BJ (cell line): Measurements from ENCODE around the gene ZBTB12. TPM values are rescaled to one million over a fixed set of nuclear protein-coding genes. Genes with fewer than 3 reads are reported as not detected.

Experiments
- CTCF ChIA-PET: fragments of 350-600 bp; formaldehyde crosslinking; extraction: SDS; loops from one replicate; lab custom pipeline; 2021; ENCODE audit warnings: antibody characterized with exemption, inconsistent platforms; lab: Yijun Ruan, JAX
- POLR2A ChIA-PET: fragments of 300-600 bp; sonication (Branson Sonifier 250); formaldehyde crosslinking; extraction: SDS; loops from one replicate; lab custom pipeline; 2021; ENCODE audit warnings: antibody characterized with exemption; lab: Charles Lee
- DNase-seq: peaks from one replicate; pipeline ENCODE4 v3.0.0-alpha.2; 2011; ENCODE audit warnings: low read depth
- H3K27me3 ChIP-seq: 2 replicates; pipeline ENCODE4 v1.6.0; 2011; ENCODE audit warnings: low read length; ENCODE audit not compliant: control insufficient read depth, insufficient read depth
- H3K36me3 ChIP-seq: 2 replicates; pipeline ENCODE4 v1.5.1; 2011; ENCODE audit warnings: low read length; ENCODE audit not compliant: control insufficient read depth, insufficient read depth
- H3K4me3 ChIP-seq: 2 replicates; pipeline ENCODE4 v1.5.1; 2011; ENCODE audit warnings: low read depth, mild to moderate bottlenecking, control low read depth, low read length
- CTCF ChIP-seq: IDR thresholded peaks from 2 replicates; pipeline ENCODE4 v1.5.1; 2011; ENCODE audit warnings: low read depth, mild to moderate bottlenecking, control low read depth, inconsistent platforms, low read length, moderate library complexity; ENCODE audit not compliant: insufficient read depth
- polyA plus RNA-seq: library from polyadenylated mRNA; depleted of rRNA; stranded (reverse); fragments of >200 nt; gene quantifications from 2 replicates; pipeline ENCODE4 v1.2.3, GENCODE V29; 2011

The ZBTB12 gene
- polyA plus RNA-seq, 1 experiment, result 2.6 TPM

- Histone ChIP-seq H3K36me3 (peaks cover 9% of the 10 kb centered on the region), H3K27me3 (no peaks in the 10 kb centered on the region), H3K4me3 (peak within 1 kb of the TSS; percentile 82)
- DNase-seq, result peak; percentile 99
- CTCF ChIA-PET, result interaction anchor here (0.8 to 1.9 kb wide), 4 partner anchors 87 to 196 kb away, joined by 3 to 6 read pairs (median 3); no protein-coding TSS in a partner anchor
- POLR2A ChIA-PET, result interaction anchor here (0.5 to 1.0 kb wide), 4 partner anchors 13 to 328 kb away, joined by 3 to 4 read pairs (median 3); partner anchors contain the start of gene GPANK1
- no peak for TF ChIP-seq CTCF
These were observed 39.3 kb downstream of the ZBTB12 start, which contains the start of gene NEU1 for GRCh38 chr6:31862344-31863235. Gene NEU1, minus strand, starts transcription at chr6:31862821. Its CDS starts 45 bp downstream, at chr6:31862776.

DNA sequence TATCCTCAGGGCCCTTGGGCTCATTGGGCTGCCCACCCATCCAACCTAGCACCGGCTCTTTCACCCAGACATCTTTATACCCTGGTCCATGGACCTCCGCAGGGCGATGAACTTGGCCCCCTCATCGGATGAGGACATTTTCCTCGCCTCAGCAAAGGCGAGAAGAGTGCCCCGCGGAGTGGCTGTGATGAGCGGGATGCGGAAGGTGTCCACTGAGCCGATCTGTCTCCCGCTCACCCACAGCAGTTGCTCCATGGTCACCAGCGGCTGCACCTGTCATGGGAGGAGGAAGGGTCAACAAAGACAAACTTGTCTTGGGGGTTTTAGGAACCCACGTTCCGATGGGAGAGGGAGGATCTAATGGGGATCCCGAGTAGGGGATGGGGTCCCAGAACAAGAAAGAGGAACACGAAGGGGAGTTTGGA, 40.0 kb downstream of the ZBTB12 start:
- Histone ChIP-seq H3K36me3 (peaks cover 9% of the 10 kb centered on the region), H3K27me3 (no peaks in the 10 kb centered on the region), H3K4me3 (peak overlapping the region; percentile 82)
- DNase-seq, result no peak
- TF ChIP-seq CTCF, result no peak
- POLR2A ChIA-PET, result no interaction called here
- CTCF ChIA-PET, result no interaction called here

DNA sequence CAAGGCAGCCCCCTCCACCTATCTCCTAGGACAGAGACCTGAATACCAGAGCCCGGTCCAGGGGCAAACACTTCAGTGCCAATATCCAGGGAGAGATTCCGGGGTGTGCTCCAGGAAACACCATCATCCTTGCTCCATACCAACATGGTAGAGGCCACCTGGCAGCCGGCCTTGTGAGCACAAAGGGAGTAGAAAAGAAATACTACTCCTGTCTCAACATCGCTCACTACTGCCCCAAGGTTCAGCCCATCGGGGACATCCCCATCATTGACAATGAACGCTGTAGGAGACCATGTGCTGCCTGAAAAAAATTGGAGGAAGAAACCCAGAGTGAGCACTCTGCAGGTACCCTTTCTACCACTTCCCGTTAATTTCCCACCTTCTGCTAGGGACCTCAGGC, 40.7 kb downstream of the ZBTB12 start:
- POLR2A ChIA-PET, result no interaction called here
- no peak overlapping the region for H3K4me3 ChIP-seq
- H3K27me3 ChIP-seq, result no peaks in the 10 kb centered on the region
- DNase-seq, result no peak
- CTCF ChIA-PET, result no interaction called here
- peaks cover 9% of the 10 kb centered on the region for H3K36me3 ChIP-seq
- no peak for TF ChIP-seq CTCF

GRCh38 chr6:31860349-31860748, 41.5 kb downstream of the ZBTB12 start:
- CTCF ChIA-PET, result interaction anchor here (1.9 kb wide), 1 partner anchor 29 kb away, joined by 5 read pairs; no protein-coding TSS in a partner anchor
- Histone ChIP-seq H3K27me3 (no peaks in the 10 kb centered on the region), H3K36me3 (peaks cover 9% of the 10 kb centered on the region), H3K4me3 (no peak overlapping the region)
- TF ChIP-seq CTCF, result no peak
- POLR2A ChIA-PET, result no interaction called here
- no peak for DNase-seq

GRCh38 chr6:31859923-31860322, 42.0 kb downstream of the ZBTB12 start:
- ChIA-PET CTCF (interaction anchor here (1.9 kb wide), 1 partner anchor 29 kb away, joined by 5 read pairs; no protein-coding TSS in a partner anchor), POLR2A (no interaction called here)
- no peak for DNase-seq
- Histone ChIP-seq H3K4me3 (no peak overlapping the region), H3K27me3 (no peaks in the 10 kb centered on the region), H3K36me3 (peaks cover 9% of the 10 kb centered on the region)
- no peak for TF ChIP-seq CTCF
